CD14-positive monocyte (primary cell): ENCODE measurements around the gene LRPAP1. TPM values are rescaled to one million over a fixed set of nuclear protein-coding genes. Genes with fewer than 3 reads are reported as not detected.

Experiments used
- DNase-seq, 3 donors: peaks; one replicate each; pipeline ENCODE4 v3.0.0-alpha.2; 2011 to 2022
- H2AFZ ChIP-seq: 2 replicates; pipeline ENCODE4 v1.6.0; 2012; ENCODE audit warnings: mild to moderate bottlenecking, low read depth, low read length, inconsistent platforms; ENCODE audit not compliant: insufficient read depth, poor library complexity, severe bottlenecking
- H3K27ac ChIP-seq, 2 donors: 1 replicate in 1 of 2; 2 replicates in 1 of 2; pipeline ENCODE4 v1.5.1; 2012 to 2013; ENCODE audit warnings: low read length in 2 of 2, control low read depth in 1 of 2, inconsistent platforms in 1 of 2, low read depth in 1 of 2, mild to moderate bottlenecking in 1 of 2
- H3K27me3 ChIP-seq, 2 donors: one replicate each; pipeline versions ENCODE4 v1.6.0 to v1.6.1; 2011 to 2013; ENCODE audit warnings: low read length in 2 of 2; ENCODE audit not compliant: control insufficient read depth in 2 of 2, insufficient read depth in 2 of 2
- H3K36me3 ChIP-seq, 2 donors: replicated peaks in 1 of 2; 1 replicate in 1 of 2; 2 replicates in 1 of 2; pipeline versions ENCODE4 v1.5.1 to v1.6.1; 2012 to 2013; ENCODE audit warnings: low read length in 2 of 2, control low read depth in 1 of 2, inconsistent platforms in 1 of 2, mild to moderate bottlenecking in 1 of 2; ENCODE audit not compliant: insufficient read depth in 2 of 2, control insufficient read depth in 1 of 2
- H3K4me1 ChIP-seq, 2 donors: 1 replicate in 1 of 2; 2 replicates in 1 of 2; pipeline versions ENCODE4 v1.5.1 to v1.6.1; 2012 to 2013; ENCODE audit warnings: low read length in 2 of 2, control low read depth in 1 of 2, inconsistent platforms in 1 of 2, mild to moderate bottlenecking in 1 of 2, moderate library complexity in 1 of 2; ENCODE audit not compliant: insufficient read depth in 2 of 2, control insufficient read depth in 1 of 2
- H3K4me2 ChIP-seq: replicated peaks from 2 replicates; pipeline ENCODE3; 2012; ENCODE audit warnings: low read length, moderate library complexity, mild to moderate bottlenecking; ENCODE audit not compliant: poor library complexity, severe bottlenecking; ENCODE audit errors: extremely low read depth
- H3K4me3 ChIP-seq, 3 experiments: fragments of 200-600 bp in 1 of 3; sonication (generic) in 1 of 3; replicated peaks in 1 of 3; 1 replicate in 2 of 3; 2 replicates in 1 of 3; pipeline ENCODE4 v1.5.1; 2011 to 2013; ENCODE audit warnings: low read length in 3 of 3, mild to moderate bottlenecking in 3 of 3, control low read depth in 2 of 3, low read depth in 2 of 3, inconsistent platforms in 1 of 3, moderate library complexity in 1 of 3
- H3K79me2 ChIP-seq: 2 replicates; pipeline ENCODE4 v1.6.0; 2012; ENCODE audit warnings: mild to moderate bottlenecking, control low read depth, inconsistent platforms, low read length, moderate library complexity; ENCODE audit not compliant: insufficient read depth
- H3K9ac ChIP-seq: 2 replicates; pipeline ENCODE4 v1.6.0; 2017; ENCODE audit warnings: low read length, mild to moderate bottlenecking; ENCODE audit not compliant: insufficient read depth, poor library complexity, severe bottlenecking
- H3K9me3 ChIP-seq, 2 donors: replicated peaks in 1 of 2; 1 replicate in 1 of 2; 2 replicates in 1 of 2; pipeline versions ENCODE4 v1.5.1 to v1.6.1; 2012 to 2013; ENCODE audit warnings: low read length in 2 of 2, control low read depth in 1 of 2; ENCODE audit not compliant: control insufficient read depth in 1 of 2, insufficient read depth in 1 of 2
- H4K20me1 ChIP-seq: 2 replicates; pipeline ENCODE4 v1.6.0; 2012; ENCODE audit warnings: mild to moderate bottlenecking, low read length, control low read depth, moderate library complexity; ENCODE audit not compliant: insufficient read depth
- H3K27ac Mint-ChIP-seq, 7 donors: one replicate each; pipeline ENCODE4 v1.8.0; 2020; ENCODE audit warnings: mild to moderate bottlenecking in 7 of 7, mixed read lengths in 7 of 7, moderate library complexity in 6 of 7, inconsistent platforms in 2 of 7
- H3K27me3 Mint-ChIP-seq, 3 donors: one replicate each; pipeline ENCODE4 v1.8.0; 2021 to 2022; ENCODE audit warnings: low read depth in 3 of 3, mild to moderate bottlenecking in 3 of 3, mixed read lengths in 3 of 3, moderate library complexity in 3 of 3, inconsistent platforms in 1 of 3
- H3K36me3 Mint-ChIP-seq, 2 donors: one replicate each; pipeline ENCODE4 v1.8.0; 2020; ENCODE audit warnings: mixed read lengths in 2 of 2, inconsistent platforms in 1 of 2, mild to moderate bottlenecking in 1 of 2
- H3K4me1 Mint-ChIP-seq: one replicate; pipeline ENCODE4 v1.8.0; 2020; ENCODE audit warnings: mild to moderate bottlenecking, mixed read lengths
- H3K4me3 Mint-ChIP-seq, 2 donors: one replicate each; pipeline ENCODE4 v1.8.0; 2020; ENCODE audit warnings: mild to moderate bottlenecking in 2 of 2, mixed read lengths in 2 of 2, moderate library complexity in 1 of 2
- H3K9me3 Mint-ChIP-seq, 7 donors: one replicate each; pipeline ENCODE4 v1.8.0; 2020 to 2022; ENCODE audit warnings: mixed read lengths in 7 of 7, mild to moderate bottlenecking in 6 of 7, moderate library complexity in 6 of 7, inconsistent platforms in 2 of 7
- WGBS: methylation state at CpG from one replicate; pipeline ENCODE4 v1.1.5; 2013; ENCODE audit warnings: missing lambda C conversion rate; ENCODE audit not compliant: insufficient coverage; 5-methylcytosine and 5-hydroxymethylcytosine counted together
- intact Hi-C, 2 donors: fragments of 100-400 bp; cut with micrococcal nuclease; formaldehyde crosslinking; loops; one replicate each; pipeline versions ENCODE4 v1.15.0 to v1.15.1; 2023
- polyA plus RNA-seq, 3 donors: library from polyadenylated mRNA; depleted of rRNA in 1 of 3; unstranded in 2 of 3; stranded (reverse) in 1 of 3; fragments of 300-500 nt in 2 of 3; fragments of >200 nt in 1 of 3; fragmentation: Illumina TruSeq in 2 of 3; gene quantifications; 1 replicate in 2 of 3; 2 replicates in 1 of 3; pipeline ENCODE4 v1.2.3, GENCODE V29; 2012 to 2021
- TF ChIP-seq, protein P1 (sequence below): fragments of 200-600 bp; IDR thresholded peaks from one replicate; pipeline ENCODE4 v1.8.0; 2022; ENCODE audit warnings: antibody characterized with exemption, mild to moderate bottlenecking

Gene LRPAP1
- polyA plus RNA-seq, 3 donors = 169 to 204 (median 180) TPM

DNA sequence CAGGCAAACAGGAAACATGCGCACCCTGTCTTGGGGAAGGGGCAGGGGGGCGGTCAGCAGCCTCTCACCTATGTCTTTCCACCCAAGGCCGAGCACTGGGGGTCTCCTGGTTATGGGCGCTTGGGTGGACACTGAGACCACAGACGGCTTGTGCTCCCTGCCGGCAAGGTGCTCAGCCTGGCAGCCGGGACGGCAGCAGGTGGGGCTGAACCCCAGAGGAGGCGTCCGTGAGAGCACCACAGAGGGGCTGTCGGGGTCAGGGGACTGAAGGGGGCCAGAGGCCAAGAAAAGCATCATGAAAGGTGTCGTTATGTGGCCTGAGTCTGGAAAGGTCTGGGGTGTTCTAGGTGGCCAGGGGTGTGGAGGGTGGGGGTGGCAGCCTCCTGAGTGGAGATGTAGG lies 49.5 kb downstream of the LRPAP1 start:
- H3K36me3 ChIP-seq = no peaks in the 10 kb centered on the region
- peaks cover 40 to 70% (median 45%) of the 10 kb centered on the region in 3 donors for H3K27me3 Mint-ChIP-seq
- 90% methylated on average over 4 of the region's 12 CpGs for WGBS

DNA sequence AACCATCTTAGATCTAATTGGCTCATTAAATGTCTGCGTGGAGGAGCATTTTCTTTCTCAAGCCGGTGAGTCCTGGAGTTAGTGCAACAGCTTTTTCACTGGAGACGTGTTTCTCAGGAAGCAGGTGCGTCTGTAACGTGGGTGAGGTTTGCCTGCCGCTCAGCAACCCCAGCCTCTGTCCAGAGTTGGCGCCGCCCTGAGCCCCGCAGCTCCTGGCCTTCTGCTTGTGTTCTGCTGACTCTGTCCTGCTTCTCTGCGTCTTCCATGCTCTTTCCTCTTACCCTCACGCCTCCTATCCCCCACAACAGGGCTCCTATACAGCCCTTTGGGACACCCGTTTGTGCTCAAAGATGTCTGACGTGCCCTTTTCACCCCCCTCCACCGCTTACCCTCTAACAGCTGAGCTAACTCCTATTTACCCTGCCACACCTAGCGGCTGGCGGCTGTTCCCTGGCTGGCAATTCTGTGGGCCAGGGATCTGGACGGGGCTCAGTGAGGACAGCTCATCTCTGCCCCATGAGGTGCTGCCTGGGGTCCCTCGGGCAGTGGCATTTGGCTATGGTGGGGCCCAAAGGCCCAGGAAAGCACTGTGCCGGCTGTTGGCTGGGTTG lies 50.3 kb downstream of the LRPAP1 start:
- H3K4me3 ChIP-seq = no peak overlapping the region
- Mint-ChIP-seq H3K4me3 (peak overlapping the region in 1 of 2 donors; percentile 33), H3K4me1 (peaks cover 3% of the 10 kb centered on the region), H3K27ac (no peak overlapping the region), H3K9me3 (peaks cover 0 to 2% (median 0%) of the 10 kb centered on the region in 7 donors), H3K36me3 (no peaks in the 10 kb centered on the region), H3K27me3 (peaks cover 40 to 64% (median 45%) of the 10 kb centered on the region in 3 donors)
- H2AFZ ChIP-seq = no peak overlapping the region
- WGBS = 63% methylated on average over 18 of the region's 19 CpGs
- no peak for DNase-seq
- peaks cover 0 to 46% of the 10 kb centered on the region in 2 donors for H3K27me3 ChIP-seq
- intact Hi-C loops = no loop called here
- no peak overlapping the region for H3K4me2 ChIP-seq
- no peaks in the 10 kb centered on the region for H3K79me2 ChIP-seq
- H3K36me3 ChIP-seq = no peaks in the 10 kb centered on the region
- TF ChIP-seq, protein P1, sequence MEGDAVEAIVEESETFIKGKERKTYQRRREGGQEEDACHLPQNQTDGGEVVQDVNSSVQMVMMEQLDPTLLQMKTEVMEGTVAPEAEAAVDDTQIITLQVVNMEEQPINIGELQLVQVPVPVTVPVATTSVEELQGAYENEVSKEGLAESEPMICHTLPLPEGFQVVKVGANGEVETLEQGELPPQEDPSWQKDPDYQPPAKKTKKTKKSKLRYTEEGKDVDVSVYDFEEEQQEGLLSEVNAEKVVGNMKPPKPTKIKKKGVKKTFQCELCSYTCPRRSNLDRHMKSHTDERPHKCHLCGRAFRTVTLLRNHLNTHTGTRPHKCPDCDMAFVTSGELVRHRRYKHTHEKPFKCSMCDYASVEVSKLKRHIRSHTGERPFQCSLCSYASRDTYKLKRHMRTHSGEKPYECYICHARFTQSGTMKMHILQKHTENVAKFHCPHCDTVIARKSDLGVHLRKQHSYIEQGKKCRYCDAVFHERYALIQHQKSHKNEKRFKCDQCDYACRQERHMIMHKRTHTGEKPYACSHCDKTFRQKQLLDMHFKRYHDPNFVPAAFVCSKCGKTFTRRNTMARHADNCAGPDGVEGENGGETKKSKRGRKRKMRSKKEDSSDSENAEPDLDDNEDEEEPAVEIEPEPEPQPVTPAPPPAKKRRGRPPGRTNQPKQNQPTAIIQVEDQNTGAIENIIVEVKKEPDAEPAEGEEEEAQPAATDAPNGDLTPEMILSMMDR = no peak
- H3K9ac ChIP-seq = no peak overlapping the region
- no peaks in the 10 kb centered on the region for H3K9me3 ChIP-seq
- H3K4me1 ChIP-seq = peaks cover 6 to 10% of the 10 kb centered on the region in 2 donors
- no peaks in the 10 kb centered on the region for H4K20me1 ChIP-seq
- no peak overlapping the region for H3K27ac ChIP-seq

More for the DNA sequence above, 49.5 kb downstream of the LRPAP1 start:
- H3K9ac ChIP-seq = no peak overlapping the region
- DNase-seq = no peak
- no peak overlapping the region for H3K4me3 ChIP-seq
- no peaks in the 10 kb centered on the region for H3K36me3 Mint-ChIP-seq
- no peak overlapping the region for H2AFZ ChIP-seq
- no peak overlapping the region for H3K27ac ChIP-seq
- H3K9me3 ChIP-seq = no peaks in the 10 kb centered on the region
- H3K4me3 Mint-ChIP-seq = peak overlapping the region in 1 of 2 donors; percentile 26
- H3K27ac Mint-ChIP-seq = no peak overlapping the region
- no peak overlapping the region for H3K4me2 ChIP-seq
- peaks cover 3% of the 10 kb centered on the region for H3K4me1 Mint-ChIP-seq
- peaks cover 0 to 2% (median 0%) of the 10 kb centered on the region in 7 donors for H3K9me3 Mint-ChIP-seq
- intact Hi-C loops = no loop called here
- H3K27me3 ChIP-seq = peaks cover 0 to 46% of the 10 kb centered on the region in 2 donors
- H3K79me2 ChIP-seq = no peaks in the 10 kb centered on the region
- H4K20me1 ChIP-seq = no peaks in the 10 kb centered on the region
- TF ChIP-seq, protein P1 = no peak
- peaks cover 6 to 10% of the 10 kb centered on the region in 2 donors for H3K4me1 ChIP-seq
